Spinal cord (tissue), 10 donors: ENCODE results near the gene PLEKHA1. TPM values are rescaled to one million over a fixed set of nuclear protein-coding genes. Genes with fewer than 3 reads are reported as not detected.

Experiments
- DNase-seq, 6 donors: peaks; one replicate each; pipeline versions ENCODE4 v3.0.0 to v3.0.0-alpha.2; 2013 to 2015; ENCODE audit warnings: low spot score in 6 of 6, low read depth in 4 of 6
- H3K27ac ChIP-seq: one replicate; pipeline ENCODE4 v1.5.1; 2013; ENCODE audit warnings: low read depth, low read length, control low read depth
- H3K27me3 ChIP-seq: one replicate; pipeline ENCODE4 v1.6.1; 2013; ENCODE audit warnings: low read length; ENCODE audit not compliant: control insufficient read depth, insufficient read depth
- H3K36me3 ChIP-seq: one replicate; pipeline ENCODE4 v1.6.1; 2013; ENCODE audit warnings: low read length; ENCODE audit not compliant: control insufficient read depth, insufficient read depth
- H3K4me1 ChIP-seq: one replicate; pipeline ENCODE4 v1.6.1; 2013; ENCODE audit warnings: low read length; ENCODE audit not compliant: control insufficient read depth, insufficient read depth
- H3K4me3 ChIP-seq: one replicate; pipeline ENCODE4 v1.5.1; 2013; ENCODE audit warnings: low read depth, low read length, control low read depth
- H3K9me3 ChIP-seq: one replicate; pipeline ENCODE4 v1.6.1; 2013; ENCODE audit warnings: low read length; ENCODE audit not compliant: control insufficient read depth, insufficient read depth
- WGBS: methylation state at CpG from one replicate; pipeline ENCODE4 v1.1.5; 2013; ENCODE audit warnings: missing lambda C conversion rate; ENCODE audit not compliant: insufficient coverage; 5-methylcytosine and 5-hydroxymethylcytosine counted together
- polyA plus RNA-seq, 2 donors: library from polyadenylated mRNA; unstranded; fragments of 120-200 nt; gene quantifications; one replicate each; pipeline ENCODE4 v1.2.1, GENCODE V29; 2013; ENCODE audit not compliant: insufficient read length in 2 of 2
- total RNA-seq, 2 donors: library from RNA; depleted of rRNA in 1 of 2; stranded (reverse); fragments of 120-200 nt in 1 of 2; fragments of >200 nt in 1 of 2; gene quantifications; one replicate each; pipeline versions ENCODE4 v1.2.3 to v1.2.4, GENCODE V29; 2013 to 2014
- donor health status: healthy.

The PLEKHA1 gene
- total and polyA plus RNA-seq, 4 donors, result 43.4 to 119 (median 107) TPM

GRCh38 chr10:122462533-122463465 lies 88.3 kb downstream of the PLEKHA1 start:
- DNase-seq, result peak in 2 of 6 donors; percentile 45 to 82
- Histone ChIP-seq H3K4me3 (peak overlapping the region; percentile 62), H3K27me3 (peaks cover 18% of the 10 kb centered on the region), H3K9me3 (no peaks in the 10 kb centered on the region), H3K36me3 (peaks cover 3% of the 10 kb centered on the region), H3K4me1 (peaks cover 50% of the 10 kb centered on the region), H3K27ac (peak overlapping the region; percentile 69)
- WGBS, result 11% methylated on average over 42 of the region's 47 CpGs

DNA sequence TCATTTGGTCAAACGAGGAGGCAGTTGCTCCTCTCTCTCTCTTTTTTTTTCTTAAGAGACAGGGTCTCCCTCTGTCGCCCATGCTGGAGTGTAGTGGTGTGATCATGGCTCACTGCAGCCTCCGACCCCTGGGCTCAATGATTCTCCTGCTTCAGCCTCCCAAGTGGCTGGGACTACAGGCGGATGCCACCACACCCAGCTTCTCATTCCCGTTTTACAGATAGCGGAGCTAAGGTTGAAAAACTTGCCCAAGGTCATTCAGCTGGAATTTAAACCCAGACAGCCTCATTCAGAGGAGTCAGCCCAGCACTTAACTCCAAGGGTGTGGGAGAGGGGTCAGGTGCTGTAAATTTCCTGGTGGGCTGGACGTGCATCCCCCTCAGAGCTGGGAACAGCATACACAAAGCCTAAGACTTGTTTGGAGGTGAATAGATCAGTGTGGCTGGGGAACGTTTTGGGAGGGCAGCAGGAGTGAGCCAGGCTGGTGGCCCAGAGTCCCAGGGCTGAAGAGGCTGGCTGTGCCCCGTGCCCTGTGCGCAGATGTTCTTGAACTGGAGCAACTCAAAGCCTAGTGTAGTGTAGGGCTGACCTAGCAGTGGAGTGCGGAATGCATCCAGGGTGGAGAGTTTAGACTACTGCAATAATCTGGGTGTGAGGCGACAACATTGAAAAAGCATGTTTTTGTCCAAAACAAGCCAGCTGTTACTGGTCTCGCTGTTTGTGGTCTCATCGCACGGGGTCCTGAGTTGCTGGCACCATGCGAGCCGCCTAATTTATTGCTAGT lies 89.2 kb downstream of the PLEKHA1 start:
- Histone ChIP-seq H3K27ac (no peak overlapping the region), H3K27me3 (peaks cover 11% of the 10 kb centered on the region), H3K9me3 (no peaks in the 10 kb centered on the region), H3K4me1 (peaks cover 41% of the 10 kb centered on the region), H3K36me3 (peaks cover 3% of the 10 kb centered on the region), H3K4me3 (peak overlapping the region; percentile 62)
- 47% methylated on average over 12 of the region's 17 CpGs for WGBS
- DNase-seq, result peak in 1 of 6 donors; percentile 57

GRCh38 chr10:122464250-122464510 lies 89.7 kb downstream of the PLEKHA1 start:
- H3K4me1 ChIP-seq, result peaks cover 37% of the 10 kb centered on the region
- H3K9me3 ChIP-seq, result no peaks in the 10 kb centered on the region
- H3K27me3 ChIP-seq, result peaks cover 6% of the 10 kb centered on the region
- H3K27ac ChIP-seq, result no peak overlapping the region
- WGBS, result 43% methylated on average over 4 of the region's 4 CpGs
- H3K4me3 ChIP-seq, result no peak overlapping the region
- DNase-seq, result no peak
- H3K36me3 ChIP-seq, result peaks cover 3% of the 10 kb centered on the region

GRCh38 chr10:122464586-122464985 lies 90.1 kb downstream of the PLEKHA1 start:
- peak in 1 of 6 donors; percentile 34 for DNase-seq
- no peak overlapping the region for H3K4me3 ChIP-seq
- H3K27me3 ChIP-seq, result peaks cover 4% of the 10 kb centered on the region
- H3K4me1 ChIP-seq, result peaks cover 42% of the 10 kb centered on the region
- H3K9me3 ChIP-seq, result no peaks in the 10 kb centered on the region
- H3K36me3 ChIP-seq, result peaks cover 3% of the 10 kb centered on the region
- 64% methylated on average over 9 of the region's 11 CpGs for WGBS
- no peak overlapping the region for H3K27ac ChIP-seq

GRCh38 chr10:122465401-122466040 lies 91.0 kb downstream of the PLEKHA1 start:
- H3K27me3 ChIP-seq, result peaks cover under 1% of the 10 kb centered on the region
- no peaks in the 10 kb centered on the region for H3K9me3 ChIP-seq
- WGBS, result 76% methylated on average over 4 of the region's 6 CpGs
- no peak overlapping the region for H3K4me3 ChIP-seq
- no peak overlapping the region for H3K27ac ChIP-seq
- peaks cover 36% of the 10 kb centered on the region for H3K4me1 ChIP-seq
- no peak for DNase-seq
- peaks cover 3% of the 10 kb centered on the region for H3K36me3 ChIP-seq

DNA sequence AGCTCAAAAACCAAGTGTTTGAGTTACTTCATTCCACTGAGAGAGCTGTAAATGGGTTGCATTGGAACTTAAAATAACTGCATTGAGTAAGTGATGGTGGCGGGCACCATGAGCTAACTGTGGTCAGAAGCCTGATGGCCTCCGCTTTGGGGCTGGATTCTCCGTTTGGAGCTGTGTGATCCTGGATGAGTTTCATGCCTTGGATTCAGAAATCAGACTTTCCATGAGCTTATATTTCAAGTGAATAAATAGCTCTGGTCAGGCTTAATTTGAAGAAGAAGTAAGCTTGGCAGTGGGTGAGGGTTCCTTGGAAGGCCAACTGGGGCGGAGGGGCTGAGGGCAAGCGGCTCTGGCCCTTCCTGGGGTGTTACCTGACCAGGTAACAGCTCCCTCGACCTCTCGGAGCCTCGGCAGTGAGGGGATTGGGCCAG lies 92.5 kb downstream of the PLEKHA1 start:
- H3K27ac ChIP-seq, result no peak overlapping the region
- WGBS, result 82% methylated on average over 5 of the region's 8 CpGs
- H3K4me1 ChIP-seq, result peaks cover 30% of the 10 kb centered on the region

DNA sequence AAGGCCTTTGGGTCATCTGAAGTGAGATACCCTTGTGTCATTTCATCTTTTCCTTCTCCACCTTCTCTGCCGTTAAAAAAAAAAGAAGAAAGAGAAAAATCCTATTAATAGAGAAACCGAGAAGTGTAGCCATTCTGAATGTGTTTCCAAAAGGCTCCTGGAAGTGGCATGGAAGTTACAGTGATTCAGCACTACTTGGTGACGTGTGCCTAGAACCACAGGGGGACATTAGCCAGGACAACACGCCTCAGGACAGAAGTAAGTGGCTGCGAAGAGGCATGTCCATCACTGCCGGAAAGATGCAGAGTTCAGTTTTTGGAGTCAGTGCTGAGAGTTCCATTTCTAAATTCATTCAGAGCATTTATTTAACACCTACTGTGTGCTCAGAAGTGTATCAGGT lies 93.2 kb downstream of the PLEKHA1 start:
- Histone ChIP-seq H3K27me3 (no peaks in the 10 kb centered on the region), H3K27ac (no peak overlapping the region), H3K9me3 (no peaks in the 10 kb centered on the region), H3K4me1 (peaks cover 29% of the 10 kb centered on the region), H3K36me3 (peaks cover 3% of the 10 kb centered on the region), H3K4me3 (no peak overlapping the region)
- no peak for DNase-seq
- 88% methylated on average over 3 of the region's 6 CpGs for WGBS

More for the DNA sequence above, 92.5 kb downstream of the PLEKHA1 start:
- no peak for DNase-seq
- H3K36me3 ChIP-seq, result peaks cover 3% of the 10 kb centered on the region
- no peaks in the 10 kb centered on the region for H3K27me3 ChIP-seq
- H3K4me3 ChIP-seq, result no peak overlapping the region
- H3K9me3 ChIP-seq, result no peaks in the 10 kb centered on the region

- no peak overlapping the region for H3K27ac ChIP-seq
- WGBS, result 73% methylated on average over 3 of the region's 5 CpGs
These were observed 93.9 kb downstream of the PLEKHA1 start for GRCh38 chr10:122468307-122468925.

More at GRCh38 chr10:122468307-122468925, 93.9 kb downstream of the PLEKHA1 start:
- no peak overlapping the region for H3K4me3 ChIP-seq
- H3K36me3 ChIP-seq, result peaks cover 3% of the 10 kb centered on the region
- no peaks in the 10 kb centered on the region for H3K27me3 ChIP-seq
- no peak for DNase-seq
- peaks cover 22% of the 10 kb centered on the region for H3K4me1 ChIP-seq
- no peaks in the 10 kb centered on the region for H3K9me3 ChIP-seq
